HepG2 (cell line): ENCODE measurements around the gene ABCA13. TPM values are rescaled to one million over a fixed set of nuclear protein-coding genes. Genes with fewer than 3 reads are reported as not detected.

ENCODE experiments used
- ATAC-seq: fragments of 200-7000 bp; cut with Tn5 transposase; 3 replicates; pipeline ENCODE4 v1.9.1; 2020; ENCODE audit warnings: mild to moderate bottlenecking, moderate library complexity
- BruUV-seq: library from RNA; stranded (reverse); fragments of 400-500 nt; replicated peaks from 2 replicates; lab custom pipeline; 2021; lab: Mats Ljungman, UMichigan
- CTCF ChIA-PET: fragments of 300-600 bp; formaldehyde crosslinking; extraction: SDS; loops from one replicate; lab custom pipeline; 2021; ENCODE audit warnings: low total read pairs, inconsistent platforms, low intra/inter-chr PET ratio; lab: Yijun Ruan, JAX
- POLR2A ChIA-PET: fragments of 350-600 bp; sonication (Branson Sonifier 250); formaldehyde crosslinking; loops from one replicate; lab custom pipeline; 2020; ENCODE audit warnings: antibody characterized with exemption, inconsistent platforms; lab: Yijun Ruan, JAX
- DNase-seq: peaks from one replicate; pipeline ENCODE4 v3.0.0-alpha.2; 2015; ENCODE audit warnings: low spot score
- FAIRE-seq: peaks from 3 replicates; lab custom pipeline; 2011; peaks lifted over from hg19 to GRCh38; lab: Jason Lieb, UNC
- H2AFZ ChIP-seq: one replicate; pipeline ENCODE4 v1.6.1; 2011; ENCODE audit warnings: low read length, inconsistent platforms
- H3K27ac ChIP-seq: fragments of 300-600 bp; 3 replicates; pipeline ENCODE4 v1.8.0; 2011; ENCODE audit warnings: mixed run types, mild to moderate bottlenecking, mixed read lengths, low read length, inconsistent platforms; ENCODE audit not compliant: insufficient read depth; ENCODE audit errors: extremely low read length
- H3K27me3 ChIP-seq, 2 experiments: fragments of 200-600 bp in 1 of 2; 2 replicates in 1 of 2; 3 replicates in 1 of 2; pipeline versions ENCODE4 v1.6.0 to v1.8.0; 2011; ENCODE audit warnings: low read length in 2 of 2, mild to moderate bottlenecking in 2 of 2, moderate library complexity in 2 of 2, inconsistent platforms in 1 of 2; ENCODE audit not compliant: insufficient read depth in 2 of 2, control insufficient read depth in 1 of 2
- H3K36me3 ChIP-seq, 2 experiments: fragments of 200-600 bp in 1 of 2; replicated peaks in 1 of 2; 2 replicates in 1 of 2; 3 replicates in 1 of 2; pipeline versions ENCODE4 v1.5.1 to v1.8.0; 2011; ENCODE audit warnings: low read length in 2 of 2, inconsistent platforms in 1 of 2; ENCODE audit not compliant: insufficient read depth in 2 of 2, control insufficient read depth in 1 of 2
- H3K4me1 ChIP-seq: 2 replicates; pipeline ENCODE4 v1.5.1; 2012; ENCODE audit warnings: low read length, inconsistent platforms; ENCODE audit not compliant: insufficient read depth
- H3K4me2 ChIP-seq: 2 replicates; pipeline ENCODE4 v1.6.0; 2011; ENCODE audit warnings: low read depth, low read length, inconsistent platforms
- H3K4me3 ChIP-seq, 3 experiments: fragments of 200-600 bp in 1 of 3; sonication (generic), shearing (Covaris generic) in 1 of 3; replicated peaks in 1 of 3; 2 replicates each; pipeline ENCODE4 v1.5.1; 2011 to 2016; ENCODE audit warnings: low read length in 3 of 3, inconsistent platforms in 2 of 3, low read depth in 2 of 3, mild to moderate bottlenecking in 2 of 3, control low read depth in 1 of 3, mixed read lengths in 1 of 3; ENCODE audit not compliant: insufficient read depth in 1 of 3
- H3K79me2 ChIP-seq: one replicate; pipeline ENCODE4 v1.6.1; 2011; ENCODE audit warnings: low read length, inconsistent platforms; ENCODE audit not compliant: insufficient read depth
- H3K9ac ChIP-seq: 2 replicates; pipeline ENCODE4 v1.6.0; 2011; ENCODE audit warnings: mild to moderate bottlenecking, low read depth, low read length, inconsistent platforms; ENCODE audit not compliant: insufficient read depth
- H3K9me3 ChIP-seq: 2 replicates; pipeline ENCODE4 v1.5.1; 2012; ENCODE audit warnings: mild to moderate bottlenecking, low read length
- H4K20me1 ChIP-seq: 2 replicates; pipeline ENCODE4 v1.6.0; 2011; ENCODE audit warnings: inconsistent platforms, mild to moderate bottlenecking, low read length, moderate library complexity; ENCODE audit not compliant: insufficient read depth
- FOXM1 ChIP-seq: sonication (generic); formaldehyde crosslinking; IDR thresholded peaks from 2 replicates; pipeline ENCODE4 v1.5.0; 2020; ENCODE audit warnings: missing genetic modification reagents
- KAT2B ChIP-seq: fragments of 150-350 bp; IDR thresholded peaks from 2 replicates; pipeline ENCODE4 v1.6.1; 2014; ENCODE audit warnings: low read depth, low read length, borderline replicate concordance
- KDM3A ChIP-seq: IDR thresholded peaks from 2 replicates; pipeline ENCODE4 v1.6.1; 2018; ENCODE audit warnings: low read depth, missing compliant biosample characterization
- MIER2 ChIP-seq: IDR thresholded peaks from 2 replicates; pipeline ENCODE4 v1.6.1; 2016; ENCODE audit warnings: missing biosample characterization, missing genetic modification reagents
- NR2F6 ChIP-seq, 2 experiments: IDR thresholded peaks; 2 replicates each; pipeline ENCODE4 v1.6.1; 2016; ENCODE audit warnings: antibody characterized with exemption in 1 of 2, mild to moderate bottlenecking in 1 of 2
- whole genome bisulfite sequencing: methylation state at CpG from one replicate; pipeline ENCODE4 v1.1.6; 2017; ENCODE audit warnings: low lambda C conversion rate; 5-methylcytosine and 5-hydroxymethylcytosine counted together
- in situ Hi-C: cut with HindIII; loops from 2 replicates; pipeline ENCODE4 v1.10.0; 2017; ENCODE audit warnings: low pct_unique_long_range_greater_than_20kb; ENCODE audit not compliant: extremely low pct_ligation_motif_present
- intact Hi-C: fragments of 100-400 bp; cut with micrococcal nuclease; formaldehyde crosslinking; loops from one replicate; pipeline ENCODE4 v1.10.0; 2022; ENCODE audit not compliant: unreplicated experiment
- polyA plus RNA-seq, 8 experiments: library from polyadenylated mRNA; depleted of rRNA in 3 of 8; stranded (reverse) in 7 of 8; unstranded in 1 of 8; fragments of >200 nt; fragmentation: Illumina TruSeq in 4 of 8; extraction: Trizol in 4 of 8; gene quantifications; 2 replicates each; pipeline versions ENCODE4 v1.2.1 to v1.2.3, GENCODE V29; 2011 to 2016; ENCODE audit warnings: low read depth in 4 of 8, missing spikeins in 1 of 8, mixed read lengths in 1 of 8; ENCODE audit not compliant: insufficient read depth in 1 of 8
- total RNA-seq, 5 experiments: library from RNA; depleted of rRNA; stranded (reverse); fragments of >200 nt; fragmentation: Illumina TruSeq; extraction: Trizol; gene quantifications; 2 replicates each; pipeline ENCODE4 v1.2.3, GENCODE V29; 2016; ENCODE audit warnings: low read depth in 1 of 5
- TF ChIP-seq, protein P1 (sequence below): sonication (generic); formaldehyde crosslinking; IDR thresholded peaks from 2 replicates; pipeline ENCODE4 v1.5.0; 2020; ENCODE audit warnings: mild to moderate bottlenecking, missing genetic modification reagents
- TF ChIP-seq, protein P2 (sequence below): sonication (generic); formaldehyde crosslinking; IDR thresholded peaks from 2 replicates; pipeline ENCODE4 v1.4.0; 2020; ENCODE audit warnings: missing genetic modification reagents

ABCA13 gene
- total and polyA plus RNA-seq, 2 of the 13 experiments (the other 11 are each of a cell fraction or from before 2014, with no cell fraction given), result 0.03 TPM; not detected in 1

DNA sequence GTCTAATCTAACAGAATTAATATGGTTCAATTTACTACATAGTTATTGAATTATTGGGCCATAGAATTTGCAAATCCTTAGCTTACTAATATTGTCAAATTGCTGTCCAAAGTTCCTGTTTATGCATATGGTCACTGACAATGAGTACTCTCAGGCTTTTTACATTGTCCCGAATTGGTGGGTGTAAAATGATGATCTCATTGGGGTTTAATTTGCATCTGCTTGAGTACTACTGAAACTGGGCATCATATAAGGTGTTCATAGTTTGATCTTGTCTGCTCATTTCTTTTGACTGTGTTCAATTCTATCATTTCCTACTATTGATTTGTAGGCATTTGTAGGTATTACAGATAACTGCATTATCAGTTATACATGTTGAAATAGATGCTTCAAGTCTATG is 12.7 kb downstream of the ABCA13 start:
- no TSS peak for BruUV-seq
- 0 out of 5 replicates have a peak, but pooled peaks cover 0 to 5% of the 10 kb centered on the region in 2 experiments for H3K27me3 ChIP-seq
- TF ChIP-seq FOXM1 (no peak), KDM3A (CRISPR knock-in tag) (no peak), KAT2B (no peak), MIER2 (CRISPR knock-in tag) (no peak), NR2F6 (IDR thresholded peaks at IDR 0.05) (no peak), NR2F6 (CRISPR knock-in tag; IDR thresholded peaks at IDR 0.05) (no peak)
- TF ChIP-seq, protein P1, sequence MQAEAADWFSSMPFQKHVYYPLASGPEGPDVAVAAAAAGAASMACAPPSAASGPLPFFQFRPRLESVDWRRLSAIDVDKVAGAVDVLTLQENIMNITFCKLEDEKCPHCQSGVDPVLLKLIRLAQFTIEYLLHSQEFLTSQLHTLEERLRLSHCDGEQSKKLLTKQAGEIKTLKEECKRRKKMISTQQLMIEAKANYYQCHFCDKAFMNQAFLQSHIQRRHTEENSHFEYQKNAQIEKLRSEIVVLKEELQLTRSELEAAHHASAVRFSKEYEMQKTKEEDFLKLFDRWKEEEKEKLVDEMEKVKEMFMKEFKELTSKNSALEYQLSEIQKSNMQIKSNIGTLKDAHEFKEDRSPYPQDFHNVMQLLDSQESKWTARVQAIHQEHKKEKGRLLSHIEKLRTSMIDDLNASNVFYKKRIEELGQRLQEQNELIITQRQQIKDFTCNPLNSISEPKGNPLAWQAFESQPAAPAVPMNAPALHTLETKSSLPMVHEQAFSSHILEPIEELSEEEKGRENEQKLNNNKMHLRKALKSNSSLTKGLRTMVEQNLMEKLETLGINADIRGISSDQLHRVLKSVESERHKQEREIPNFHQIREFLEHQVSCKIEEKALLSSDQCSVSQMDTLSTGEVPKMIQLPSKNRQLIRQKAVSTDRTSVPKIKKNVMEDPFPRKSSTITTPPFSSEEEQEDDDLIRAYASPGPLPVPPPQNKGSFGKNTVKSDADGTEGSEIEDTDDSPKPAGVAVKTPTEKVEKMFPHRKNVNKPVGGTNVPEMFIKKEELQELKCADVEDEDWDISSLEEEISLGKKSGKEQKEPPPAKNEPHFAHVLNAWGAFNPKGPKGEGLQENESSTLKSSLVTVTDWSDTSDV, result no peak
- TF ChIP-seq, protein P2, sequence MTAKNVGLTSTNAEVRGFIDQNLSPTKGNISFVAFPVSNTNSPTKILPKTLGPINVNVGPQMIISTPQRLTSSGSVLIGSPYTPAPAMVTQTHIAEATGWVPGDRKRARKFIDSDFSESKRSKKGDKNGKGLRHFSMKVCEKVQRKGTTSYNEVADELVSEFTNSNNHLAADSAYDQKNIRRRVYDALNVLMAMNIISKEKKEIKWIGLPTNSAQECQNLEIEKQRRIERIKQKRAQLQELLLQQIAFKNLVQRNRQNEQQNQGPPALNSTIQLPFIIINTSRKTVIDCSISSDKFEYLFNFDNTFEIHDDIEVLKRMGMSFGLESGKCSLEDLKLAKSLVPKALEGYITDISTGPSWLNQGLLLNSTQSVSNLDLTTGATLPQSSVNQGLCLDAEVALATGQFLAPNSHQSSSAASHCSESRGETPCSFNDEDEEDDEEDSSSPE (CRISPR knock-in tag), result no peak
- H4K20me1 ChIP-seq, result no peaks in the 10 kb centered on the region
- intact Hi-C loops, result no loop called here
- WGBS, result 11% methylated on average over 1 of the region's 1 CpG
- H3K79me2 ChIP-seq, result no peaks in the 10 kb centered on the region
- no peak overlapping the region for H3K4me2 ChIP-seq
- DNase-seq (no peak), FAIRE-seq (no peak), ATAC-seq (no peak)
- H3K9me3 ChIP-seq, result no peaks in the 10 kb centered on the region; the same call in 1 of the 2 replicates
- no peak overlapping the region for H2AFZ ChIP-seq
- ChIA-PET POLR2A (no interaction called here), CTCF (no interaction called here)
- H3K9ac ChIP-seq, result no peak overlapping the region
- H3K4me1 ChIP-seq, result no peaks in the 10 kb centered on the region
- H3K27ac ChIP-seq, result no peak overlapping the region
- no peaks in the 10 kb centered on the region for H3K36me3 ChIP-seq
- no peak overlapping the region for H3K4me3 ChIP-seq
- in situ Hi-C loops, result no loop called here
